PFSK-1 (cell line): Measurements from ENCODE around the gene MSH6.

Source experiments
- FOXP2 ChIP-seq: optimal IDR thresholded peaks from 2 replicates; pipeline ENCODE3; 2011; ENCODE audit warnings: borderline replicate concordance, control low read depth, inconsistent platforms; ENCODE audit not compliant: insufficient read depth; ENCODE audit errors: extremely low read length, extremely low read depth
- POLR2AphosphoS5 ChIP-seq: IDR thresholded peaks from 2 replicates; pipeline ENCODE4 v1.6.1; 2012; ENCODE audit warnings: low read depth, mild to moderate bottlenecking, control low read depth, low read length, moderate library complexity
- REST ChIP-seq, 2 experiments: IDR thresholded peaks; 2 replicates each; pipeline versions ENCODE4 v1.6.1 to v1.8.0; 2011 to 2012; ENCODE audit warnings: low read depth in 2 of 2, low read length in 2 of 2, control low read depth in 1 of 2, inconsistent platforms in 1 of 2, mild to moderate bottlenecking in 1 of 2, moderate library complexity in 1 of 2; ENCODE audit not compliant: insufficient read depth in 1 of 2
- SIN3A ChIP-seq: IDR thresholded peaks from 2 replicates; pipeline ENCODE4 v1.6.1; 2012; ENCODE audit warnings: mild to moderate bottlenecking, low read length, moderate library complexity, borderline replicate concordance; ENCODE audit not compliant: insufficient read depth
- TAF1 ChIP-seq: IDR thresholded peaks from 2 replicates; pipeline ENCODE4 v1.6.1; 2012; ENCODE audit warnings: low read length, control low read depth, borderline replicate concordance; ENCODE audit not compliant: insufficient read depth

DNA sequence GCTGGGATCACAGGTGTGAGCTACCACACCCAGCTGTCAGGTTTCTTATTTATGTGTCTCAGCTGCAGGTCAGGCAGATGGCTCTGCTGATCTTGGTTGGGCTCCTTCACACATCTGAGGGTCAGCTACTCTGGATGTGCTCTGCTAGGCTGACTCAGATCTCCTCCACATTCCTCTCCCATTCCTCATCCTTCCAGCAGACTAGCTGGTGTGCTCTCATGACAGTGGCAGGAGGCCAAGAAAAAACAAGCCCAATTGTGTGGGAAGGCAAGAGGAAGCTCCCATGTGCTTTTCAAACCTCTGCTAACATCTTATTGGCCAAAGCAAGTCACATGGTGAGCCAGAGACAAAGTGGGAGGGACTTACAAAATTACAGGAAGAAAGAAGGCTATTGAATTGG is 11.7 kb upstream of the MSH6 start:
- TF ChIP-seq SIN3A (no peak), TAF1 (no peak), REST (IDR thresholded peaks at IDR 0.05; ENCODE audit: insufficient read depth in 1 of 2, low read depth in 2 of 2, low read length in 2 of 2) (no peak), POLR2AphosphoS5 (no peak), FOXP2 (no peak)
